Caco-2 (cell line): ENCODE results near the gene AGAP2. TPM values are rescaled to one million over a fixed set of nuclear protein-coding genes. Genes with fewer than 3 reads are reported as not detected.

Experiments
- BruUV-seq: library from RNA; stranded (reverse); fragments of 400-500 nt; replicated peaks from 2 replicates; lab custom pipeline; 2021; lab: Mats Ljungman, UMichigan
- CTCF ChIA-PET: fragments of 300-600 bp; sonication (Branson Sonifier 250); formaldehyde crosslinking; loops from one replicate; lab custom pipeline; 2022; ENCODE audit warnings: antibody characterized with exemption; lab: Charles Lee
- POLR2A ChIA-PET: fragments of 300-600 bp; sonication (Branson Sonifier 250); formaldehyde crosslinking; loops from one replicate; lab custom pipeline; 2022; ENCODE audit warnings: antibody characterized with exemption; lab: Charles Lee
- DNase-seq, 2 experiments: peaks; one replicate each; pipeline versions ENCODE4 v3.0.0 to v3.0.0-alpha.2; 2020 to 2022
- H3K27me3 ChIP-seq: replicated peaks from 2 replicates; pipeline ENCODE4 v1.6.0; 2011; ENCODE audit warnings: low read length; ENCODE audit not compliant: control insufficient read depth, insufficient read depth
- H3K36me3 ChIP-seq: 2 replicates; pipeline ENCODE4 v1.5.1; 2011; ENCODE audit warnings: low read length; ENCODE audit not compliant: control insufficient read depth, insufficient read depth
- H3K4me1 ChIP-seq: fragments of 250-450 bp; sonication (Bioruptor Pico); 2 replicates; pipeline ENCODE4 v1.5.1; 2020; ENCODE audit warnings: mild to moderate bottlenecking
- H3K4me3 ChIP-seq: 2 replicates; pipeline ENCODE4 v1.5.1; 2011; ENCODE audit warnings: low read depth, mild to moderate bottlenecking, control low read depth, low read length
- H3K9me3 ChIP-seq: fragments of 250-450 bp; sonication (Bioruptor Pico); 2 replicates; pipeline ENCODE4 v1.5.1; 2020; ENCODE audit warnings: mild to moderate bottlenecking, moderate library complexity
- H3K27ac Mint-ChIP-seq: one replicate; pipeline ENCODE4 v1.8.0; 2022; ENCODE audit warnings: mixed read lengths; ENCODE audit not compliant: unreplicated experiment
- H3K27me3 Mint-ChIP-seq: one replicate; pipeline ENCODE4 v1.8.0; 2022; ENCODE audit warnings: mixed read lengths; ENCODE audit not compliant: insufficient read depth, unreplicated experiment
- H3K36me3 Mint-ChIP-seq: one replicate; pipeline ENCODE4 v1.8.0; 2022; ENCODE audit warnings: mild to moderate bottlenecking, mixed read lengths; ENCODE audit not compliant: insufficient read depth, unreplicated experiment
- H3K4me1 Mint-ChIP-seq: one replicate; pipeline ENCODE4 v1.8.0; 2022; ENCODE audit warnings: low read depth, mixed read lengths; ENCODE audit not compliant: unreplicated experiment
- H3K4me3 Mint-ChIP-seq: one replicate; pipeline ENCODE4 v1.8.0; 2022; ENCODE audit warnings: mild to moderate bottlenecking, moderate library complexity, mixed read lengths; ENCODE audit not compliant: unreplicated experiment
- H3K9me3 Mint-ChIP-seq: one replicate; pipeline ENCODE4 v1.8.0; 2022; ENCODE audit warnings: mixed read lengths; ENCODE audit not compliant: unreplicated experiment
- intact Hi-C: fragments of 100-400 bp; cut with micrococcal nuclease; formaldehyde crosslinking; loops from one replicate; pipeline ENCODE4 v1.10.0; 2022; ENCODE audit not compliant: unreplicated experiment
- total RNA-seq: library from RNA; stranded (reverse); gene quantifications from 2 replicates; pipeline ENCODE4 v1.2.3, GENCODE V29; 2022
- TF ChIP-seq, protein P1 (sequence below), 2 experiments: fragments of 200-600 bp in 1 of 2; IDR thresholded peaks; 1 replicate in 1 of 2; 2 replicates in 1 of 2; pipeline versions ENCODE4 v1.5.1 to v1.8.0; 2011 to 2022; ENCODE audit warnings: antibody characterized with exemption in 1 of 2, control low read depth in 1 of 2, inconsistent platforms in 1 of 2, low read depth in 1 of 2, low read length in 1 of 2, mild to moderate bottlenecking in 1 of 2, moderate library complexity in 1 of 2; ENCODE audit not compliant: insufficient read depth in 1 of 2, severe bottlenecking in 1 of 2, unreplicated experiment in 1 of 2

Gene AGAP2
- total RNA-seq, 1 experiment from 2014 or later: 0.09 TPM

DNA sequence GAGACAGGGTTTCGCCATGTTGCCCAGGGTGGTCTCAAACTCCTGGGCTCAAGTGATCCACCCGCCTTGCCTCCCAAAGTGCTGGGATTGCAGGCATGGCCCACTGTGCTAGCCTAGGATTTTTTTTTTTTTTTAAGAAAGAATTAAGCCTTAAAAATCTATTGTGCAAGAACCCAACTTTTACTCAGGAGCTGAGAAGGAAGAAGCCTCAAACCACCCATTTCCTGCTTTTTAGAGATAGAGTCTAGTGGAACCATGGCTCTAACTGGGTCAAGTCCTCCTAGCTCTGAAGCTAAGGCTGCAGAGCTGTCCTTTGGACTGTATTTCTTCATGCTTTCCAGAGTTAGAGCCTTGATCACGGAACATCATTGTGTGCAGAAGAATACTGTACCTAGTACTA lies 42.7 kb upstream of the AGAP2 start:
- CTCF ChIA-PET: interaction anchor here (0.6 to 1.0 kb wide), 4 partner anchors 9 to 1090 kb away, joined by 3 to 5 read pairs (median 4); partner anchors contain the start of genes EEF1AKMT3 and METTL1
- no peaks in the 10 kb centered on the region for H3K4me1 Mint-ChIP-seq
- H3K27me3 ChIP-seq: no peaks in the 10 kb centered on the region
- intact Hi-C loops: no loop called here
- no TSS peak for BruUV-seq
- no peaks in the 10 kb centered on the region for H3K9me3 Mint-ChIP-seq
- no peak overlapping the region for H3K4me3 Mint-ChIP-seq
- no peaks in the 10 kb centered on the region for H3K9me3 ChIP-seq
- TF ChIP-seq, protein P1, sequence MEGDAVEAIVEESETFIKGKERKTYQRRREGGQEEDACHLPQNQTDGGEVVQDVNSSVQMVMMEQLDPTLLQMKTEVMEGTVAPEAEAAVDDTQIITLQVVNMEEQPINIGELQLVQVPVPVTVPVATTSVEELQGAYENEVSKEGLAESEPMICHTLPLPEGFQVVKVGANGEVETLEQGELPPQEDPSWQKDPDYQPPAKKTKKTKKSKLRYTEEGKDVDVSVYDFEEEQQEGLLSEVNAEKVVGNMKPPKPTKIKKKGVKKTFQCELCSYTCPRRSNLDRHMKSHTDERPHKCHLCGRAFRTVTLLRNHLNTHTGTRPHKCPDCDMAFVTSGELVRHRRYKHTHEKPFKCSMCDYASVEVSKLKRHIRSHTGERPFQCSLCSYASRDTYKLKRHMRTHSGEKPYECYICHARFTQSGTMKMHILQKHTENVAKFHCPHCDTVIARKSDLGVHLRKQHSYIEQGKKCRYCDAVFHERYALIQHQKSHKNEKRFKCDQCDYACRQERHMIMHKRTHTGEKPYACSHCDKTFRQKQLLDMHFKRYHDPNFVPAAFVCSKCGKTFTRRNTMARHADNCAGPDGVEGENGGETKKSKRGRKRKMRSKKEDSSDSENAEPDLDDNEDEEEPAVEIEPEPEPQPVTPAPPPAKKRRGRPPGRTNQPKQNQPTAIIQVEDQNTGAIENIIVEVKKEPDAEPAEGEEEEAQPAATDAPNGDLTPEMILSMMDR (IDR thresholded peaks at IDR 0.05; ENCODE audit: insufficient read depth in 1 of 2, low read depth in 1 of 2, low read length in 1 of 2, severe bottlenecking in 1 of 2, unreplicated experiment in 1 of 2): no peak
- H3K27me3 Mint-ChIP-seq: no peaks in the 10 kb centered on the region
- H3K36me3 Mint-ChIP-seq: peaks cover 15% of the 10 kb centered on the region
- POLR2A ChIA-PET: interaction anchor here (0.7 kb wide), 1 partner anchor 9 kb away, joined by 3 read pairs; the partner anchor contains the start of genes EEF1AKMT3 and METTL1
- H3K4me3 ChIP-seq: no peak overlapping the region
- DNase-seq: no peak
- H3K27ac Mint-ChIP-seq: no peak overlapping the region
- no peaks in the 10 kb centered on the region for H3K36me3 ChIP-seq
- no peaks in the 10 kb centered on the region for H3K4me1 ChIP-seq

DNA sequence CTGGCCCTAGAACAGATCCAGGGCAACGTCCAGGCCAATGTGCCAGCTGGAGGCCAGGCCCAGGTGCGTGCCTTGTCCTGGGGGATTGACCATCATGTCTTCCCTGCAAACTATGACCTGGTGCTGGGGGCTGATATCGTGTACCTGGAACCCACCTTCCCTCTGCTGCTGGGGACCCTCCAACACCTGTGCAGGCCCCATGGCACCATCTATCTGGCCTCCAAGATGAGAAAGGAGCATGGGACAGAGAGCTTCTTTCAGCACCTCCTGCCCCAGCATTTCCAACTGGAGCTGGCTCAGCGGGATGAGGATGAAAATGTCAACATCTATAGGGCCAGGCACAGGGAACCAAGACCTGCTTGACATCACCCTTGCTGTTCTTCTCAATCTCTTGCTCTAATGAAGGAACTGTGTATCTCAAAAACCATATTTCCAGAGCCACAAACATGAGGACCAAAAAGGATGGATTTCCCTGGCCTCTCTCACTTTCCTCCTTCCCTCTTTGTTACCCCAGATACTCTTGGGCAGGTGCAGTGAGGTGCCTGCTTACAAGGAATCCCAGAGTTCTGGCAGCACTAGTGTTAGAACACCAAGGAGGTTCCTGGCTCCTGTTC lies 41.8 kb upstream of the AGAP2 start:
- Histone ChIP-seq H3K9me3 (no peaks in the 10 kb centered on the region), H3K27me3 (no peaks in the 10 kb centered on the region), H3K4me3 (no peak overlapping the region), H3K36me3 (no peaks in the 10 kb centered on the region), H3K4me1 (no peaks in the 10 kb centered on the region)
- ChIA-PET POLR2A (no interaction called here), CTCF (interaction anchor here (1.0 to 1.2 kb wide), 2 partner anchors 8 to 21 kb away, joined by 3 read pairs; partner anchors contain the start of genes EEF1AKMT3 and METTL1)
- Mint-ChIP-seq H3K36me3 (peaks cover 15% of the 10 kb centered on the region), H3K27ac (no peak overlapping the region), H3K9me3 (no peaks in the 10 kb centered on the region), H3K4me1 (no peaks in the 10 kb centered on the region), H3K4me3 (no peak overlapping the region), H3K27me3 (no peaks in the 10 kb centered on the region)
- intact Hi-C loops: no loop called here
- no TSS peak for BruUV-seq
- DNase-seq: no peak
- TF ChIP-seq, protein P1 (IDR thresholded peaks at IDR 0.05; ENCODE audit: insufficient read depth in 1 of 2, low read depth in 1 of 2, low read length in 1 of 2, severe bottlenecking in 1 of 2, unreplicated experiment in 1 of 2): no peak

DNA sequence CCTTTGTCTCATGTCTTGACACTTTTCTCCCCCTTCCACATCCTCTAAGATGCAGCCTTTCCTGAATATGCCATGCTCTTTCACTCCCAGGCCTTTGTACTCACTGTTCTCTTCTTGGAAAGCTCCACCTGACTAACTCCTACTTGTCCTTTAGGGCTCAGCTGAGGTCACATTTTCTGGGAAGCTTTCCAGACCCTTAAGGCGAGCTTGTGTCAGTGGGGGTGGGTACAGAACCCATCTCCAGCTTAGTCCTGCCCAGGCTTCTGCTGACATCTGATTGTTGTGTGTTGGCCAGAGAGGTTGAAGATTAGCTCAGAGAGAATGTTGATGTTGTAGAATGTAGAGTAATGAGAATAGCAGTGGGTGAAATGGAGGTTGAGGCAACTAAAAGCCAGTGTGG lies 41.2 kb upstream of the AGAP2 start:
- BruUV-seq: no TSS peak
- intact Hi-C loops: no loop called here

More for the DNA sequence above, 41.2 kb upstream of the AGAP2 start:
- POLR2A ChIA-PET: no interaction called here
- H3K36me3 Mint-ChIP-seq: peaks cover 15% of the 10 kb centered on the region
- Histone ChIP-seq H3K9me3 (no peaks in the 10 kb centered on the region), H3K4me3 (no peak overlapping the region), H3K4me1 (no peaks in the 10 kb centered on the region), H3K36me3 (no peaks in the 10 kb centered on the region), H3K27me3 (no peaks in the 10 kb centered on the region)
- H3K4me3 Mint-ChIP-seq: no peak overlapping the region
- no peaks in the 10 kb centered on the region for H3K4me1 Mint-ChIP-seq
- no peak for DNase-seq
- H3K27me3 Mint-ChIP-seq: no peaks in the 10 kb centered on the region
- no peaks in the 10 kb centered on the region for H3K9me3 Mint-ChIP-seq
- TF ChIP-seq, protein P1 (IDR thresholded peaks at IDR 0.05; ENCODE audit: insufficient read depth in 1 of 2, low read depth in 1 of 2, low read length in 1 of 2, severe bottlenecking in 1 of 2, unreplicated experiment in 1 of 2): no peak
- CTCF ChIA-PET: interaction anchor here (1.2 kb wide), 1 partner anchor 20 kb away, joined by 3 read pairs; no protein-coding TSS in a partner anchor
- H3K27ac Mint-ChIP-seq: no peak overlapping the region
